ENCODE data around the gene FXYD7. TPM values are rescaled to one million over a fixed set of nuclear protein-coding genes. Genes with fewer than 3 reads are reported as not detected.

The FXYD7 gene
- polyA plus RNA-seq, 1 donor from 2014 or later, result 35.7 TPM

DNA sequence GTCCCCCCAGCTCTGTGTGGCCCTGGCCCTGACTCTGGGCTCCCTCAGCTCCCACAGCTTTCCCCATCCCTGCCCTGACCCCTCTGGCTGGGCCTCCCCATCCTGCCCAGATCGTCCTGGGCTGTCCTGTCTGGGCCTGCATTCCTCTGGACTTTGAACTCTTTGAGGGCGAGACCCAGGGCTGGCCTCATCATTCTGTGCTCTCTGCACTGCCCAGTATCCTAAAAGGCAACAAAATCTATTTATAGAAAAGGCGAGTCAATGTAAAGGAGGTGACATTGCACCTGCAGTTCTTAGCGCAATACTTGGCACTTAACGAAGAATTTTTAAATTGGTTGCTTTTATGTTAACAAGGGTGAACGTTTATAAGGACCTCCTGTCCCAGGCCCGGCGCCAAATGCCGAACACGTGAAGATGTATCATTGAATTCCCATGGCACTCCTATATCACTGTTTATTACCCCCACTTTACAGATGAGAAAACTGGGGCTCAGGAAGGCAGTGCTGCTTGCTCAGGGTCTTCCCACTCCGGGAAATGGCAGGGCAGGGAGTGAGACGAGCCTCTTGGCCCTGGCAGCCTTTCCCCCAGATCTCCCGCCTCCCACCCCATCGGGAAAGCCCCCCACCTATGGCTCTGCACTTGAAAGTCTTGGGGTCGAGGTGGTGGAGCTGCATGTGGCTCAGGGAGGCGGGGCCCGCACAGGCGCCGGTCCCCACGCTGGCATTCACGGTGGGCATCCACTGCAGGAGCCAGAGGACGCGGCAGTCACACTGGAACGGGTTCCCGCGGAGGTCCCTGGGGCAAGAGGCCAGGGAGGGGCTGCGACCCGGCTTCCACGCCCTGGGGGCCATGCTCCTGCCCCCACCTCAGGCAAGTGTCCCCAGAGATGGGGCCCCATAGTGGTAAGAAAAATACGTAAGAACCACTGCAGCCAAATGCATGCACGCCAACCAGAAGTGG is 12.0 kb upstream of the FXYD7 start:
- Histone ChIP-seq H3K27me3 (ENCODE audit: insufficient read depth, low read depth, low read length) (no peaks in the 10 kb centered on the region), H4K20me1 (ENCODE audit: insufficient read depth) (no peaks in the 10 kb centered on the region), H3F3A (ENCODE audit: insufficient read depth, low read length, poor library complexity, severe bottlenecking) (no peaks in the 10 kb centered on the region), H3K36me3 (ENCODE audit: insufficient read depth, low read length) (no peaks in the 10 kb centered on the region), H3K27ac (ENCODE audit: low read length) (no peak overlapping the region), H2AFZ (ENCODE audit: low read depth, low read length) (no peak overlapping the region), H3K9ac (ENCODE audit: low read length) (no peak overlapping the region), H3K79me2 (replicated peaks; ENCODE audit: insufficient read depth, low read length) (no peaks in the 10 kb centered on the region), H3K9me3 (ENCODE audit: low read length) (no peaks in the 10 kb centered on the region), H3K4me3 (ENCODE audit: low read length) (no peak overlapping the region), H3K4me2 (ENCODE audit: low read length) (no peak overlapping the region), H3K9me2 (ENCODE audit: insufficient read depth, low read length) (no peaks in the 10 kb centered on the region)
- TF ChIP-seq, protein P1, sequence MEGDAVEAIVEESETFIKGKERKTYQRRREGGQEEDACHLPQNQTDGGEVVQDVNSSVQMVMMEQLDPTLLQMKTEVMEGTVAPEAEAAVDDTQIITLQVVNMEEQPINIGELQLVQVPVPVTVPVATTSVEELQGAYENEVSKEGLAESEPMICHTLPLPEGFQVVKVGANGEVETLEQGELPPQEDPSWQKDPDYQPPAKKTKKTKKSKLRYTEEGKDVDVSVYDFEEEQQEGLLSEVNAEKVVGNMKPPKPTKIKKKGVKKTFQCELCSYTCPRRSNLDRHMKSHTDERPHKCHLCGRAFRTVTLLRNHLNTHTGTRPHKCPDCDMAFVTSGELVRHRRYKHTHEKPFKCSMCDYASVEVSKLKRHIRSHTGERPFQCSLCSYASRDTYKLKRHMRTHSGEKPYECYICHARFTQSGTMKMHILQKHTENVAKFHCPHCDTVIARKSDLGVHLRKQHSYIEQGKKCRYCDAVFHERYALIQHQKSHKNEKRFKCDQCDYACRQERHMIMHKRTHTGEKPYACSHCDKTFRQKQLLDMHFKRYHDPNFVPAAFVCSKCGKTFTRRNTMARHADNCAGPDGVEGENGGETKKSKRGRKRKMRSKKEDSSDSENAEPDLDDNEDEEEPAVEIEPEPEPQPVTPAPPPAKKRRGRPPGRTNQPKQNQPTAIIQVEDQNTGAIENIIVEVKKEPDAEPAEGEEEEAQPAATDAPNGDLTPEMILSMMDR (IDR thresholded peaks at IDR 0.05; ENCODE audit: poor library complexity, severe bottlenecking), result no peak
- TF ChIP-seq TAF1 (IDR thresholded peaks at IDR 0.05; ENCODE audit: low read depth), result no peak
- TF ChIP-seq, protein P2, sequence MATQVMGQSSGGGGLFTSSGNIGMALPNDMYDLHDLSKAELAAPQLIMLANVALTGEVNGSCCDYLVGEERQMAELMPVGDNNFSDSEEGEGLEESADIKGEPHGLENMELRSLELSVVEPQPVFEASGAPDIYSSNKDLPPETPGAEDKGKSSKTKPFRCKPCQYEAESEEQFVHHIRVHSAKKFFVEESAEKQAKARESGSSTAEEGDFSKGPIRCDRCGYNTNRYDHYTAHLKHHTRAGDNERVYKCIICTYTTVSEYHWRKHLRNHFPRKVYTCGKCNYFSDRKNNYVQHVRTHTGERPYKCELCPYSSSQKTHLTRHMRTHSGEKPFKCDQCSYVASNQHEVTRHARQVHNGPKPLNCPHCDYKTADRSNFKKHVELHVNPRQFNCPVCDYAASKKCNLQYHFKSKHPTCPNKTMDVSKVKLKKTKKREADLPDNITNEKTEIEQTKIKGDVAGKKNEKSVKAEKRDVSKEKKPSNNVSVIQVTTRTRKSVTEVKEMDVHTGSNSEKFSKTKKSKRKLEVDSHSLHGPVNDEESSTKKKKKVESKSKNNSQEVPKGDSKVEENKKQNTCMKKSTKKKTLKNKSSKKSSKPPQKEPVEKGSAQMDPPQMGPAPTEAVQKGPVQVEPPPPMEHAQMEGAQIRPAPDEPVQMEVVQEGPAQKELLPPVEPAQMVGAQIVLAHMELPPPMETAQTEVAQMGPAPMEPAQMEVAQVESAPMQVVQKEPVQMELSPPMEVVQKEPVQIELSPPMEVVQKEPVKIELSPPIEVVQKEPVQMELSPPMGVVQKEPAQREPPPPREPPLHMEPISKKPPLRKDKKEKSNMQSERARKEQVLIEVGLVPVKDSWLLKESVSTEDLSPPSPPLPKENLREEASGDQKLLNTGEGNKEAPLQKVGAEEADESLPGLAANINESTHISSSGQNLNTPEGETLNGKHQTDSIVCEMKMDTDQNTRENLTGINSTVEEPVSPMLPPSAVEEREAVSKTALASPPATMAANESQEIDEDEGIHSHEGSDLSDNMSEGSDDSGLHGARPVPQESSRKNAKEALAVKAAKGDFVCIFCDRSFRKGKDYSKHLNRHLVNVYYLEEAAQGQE (IDR thresholded peaks at IDR 0.05; ENCODE audit: borderline replicate concordance), result no peak
- no peak for TF ChIP-seq EP300 (conservative IDR thresholded peaks at IDR 0.05; ENCODE audit: poor library complexity, severe bottlenecking)
- no peak for TF ChIP-seq MXI1 (conservative IDR thresholded peaks at IDR 0.05; ENCODE audit: poor library complexity, severe bottlenecking)
- no peak for TF ChIP-seq SMC3 (conservative IDR thresholded peaks at IDR 0.05; ENCODE audit: poor library complexity)
- TF ChIP-seq POLR2AphosphoS5 (IDR thresholded peaks at IDR 0.05), result no peak

DNA sequence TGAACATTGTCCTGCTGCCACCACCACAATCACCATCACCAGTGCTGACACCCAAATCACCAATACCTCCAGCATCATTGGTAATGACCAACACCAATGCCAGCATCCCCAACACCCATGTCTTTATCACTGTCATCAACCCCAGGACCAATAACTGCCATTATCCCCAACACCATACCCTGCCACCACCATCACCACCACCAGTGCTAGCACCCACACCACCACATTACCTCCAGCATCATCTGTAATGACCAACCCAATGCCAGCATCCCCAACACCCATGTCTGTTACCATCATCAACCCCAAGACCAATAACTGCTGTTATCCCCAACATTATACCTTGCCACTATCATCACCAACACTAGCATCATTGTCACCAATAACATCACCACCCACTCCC is 10.8 kb upstream of the FXYD7 start:
- Histone ChIP-seq H3K4me3 (ENCODE audit: low read length) (no peak overlapping the region), H3K9ac (ENCODE audit: low read length) (no peak overlapping the region)

More for the DNA sequence above, 10.8 kb upstream of the FXYD7 start:
- H3K79me2 ChIP-seq (replicated peaks; ENCODE audit: insufficient read depth, low read length), result no peaks in the 10 kb centered on the region
- H3K27ac ChIP-seq (ENCODE audit: low read length), result no peak overlapping the region
- no peaks in the 10 kb centered on the region for H3K27me3 ChIP-seq (ENCODE audit: insufficient read depth, low read depth, low read length)
- H2AFZ ChIP-seq (ENCODE audit: low read depth, low read length), result no peak overlapping the region
- no peaks in the 10 kb centered on the region for H4K20me1 ChIP-seq (ENCODE audit: insufficient read depth)
- TF ChIP-seq RAD21 (conservative IDR thresholded peaks at IDR 0.05) (no peak), SMC3 (conservative IDR thresholded peaks at IDR 0.05; ENCODE audit: poor library complexity) (no peak), POLR2AphosphoS5 (IDR thresholded peaks at IDR 0.05) (no peak), EZH2 (IDR thresholded peaks at IDR 0.05; ENCODE audit: borderline replicate concordance, insufficient read depth, low read length, poor library complexity, severe bottlenecking) (no peak), MXI1 (conservative IDR thresholded peaks at IDR 0.05; ENCODE audit: poor library complexity, severe bottlenecking) (no peak), EP300 (conservative IDR thresholded peaks at IDR 0.05; ENCODE audit: poor library complexity, severe bottlenecking) (no peak), TAF1 (IDR thresholded peaks at IDR 0.05; ENCODE audit: low read depth) (no peak)
- TF ChIP-seq, protein P1 (IDR thresholded peaks at IDR 0.05; ENCODE audit: poor library complexity, severe bottlenecking), result no peak
- TF ChIP-seq, protein P2 (IDR thresholded peaks at IDR 0.05; ENCODE audit: borderline replicate concordance), result no peak
- no peak overlapping the region for H3K4me2 ChIP-seq (ENCODE audit: low read length)
- H3K9me2 ChIP-seq (ENCODE audit: insufficient read depth, low read length), result no peaks in the 10 kb centered on the region
- H3F3A ChIP-seq (ENCODE audit: insufficient read depth, low read length, poor library complexity, severe bottlenecking), result no peaks in the 10 kb centered on the region
- H3K36me3 ChIP-seq (ENCODE audit: insufficient read depth, low read length), result no peaks in the 10 kb centered on the region
- no peaks in the 10 kb centered on the region for H3K9me3 ChIP-seq (ENCODE audit: low read length)

All from neural cell (in vitro differentiated cells).